Coronary artery (tissue), 2 donors: Measurements from ENCODE around the gene C12orf75.
A peak's percentile ranks its signal among the peaks of the same experiment; 100 is the strongest.
"Not testable (repeated sequence)": the region's sequence is repeated elsewhere in the genome, so short reads cannot be mapped to it uniquely, and the experiment has no call there.

Experiments used
- DNase-seq: peaks from one replicate; pipeline ENCODE4 v3.0.0-alpha.2; 2017; ENCODE audit warnings: low spot score
- H3K27ac ChIP-seq, 2 donors: fragments of 200-600 bp; sonication (generic); one replicate each; pipeline ENCODE4 v1.5.1; 2016 to 2019
- H3K4me3 ChIP-seq: fragments of 200-600 bp; sonication (generic); 2 replicates; pipeline ENCODE4 v1.5.1; 2016; ENCODE audit warnings: mild to moderate bottlenecking, moderate library complexity
- CTCF ChIP-seq: fragments of 200-600 bp; sonication (generic); IDR thresholded peaks from one replicate; pipeline ENCODE4 v1.5.1; 2019; ENCODE audit warnings: antibody characterized with exemption

The C12orf75 gene

GRCh38 chr12:105296116-105297089 lies 34.1 kb upstream of the C12orf75 start:
- no peak for DNase-seq
- Histone ChIP-seq H3K4me3 (no peak overlapping the region), H3K27ac (no peak overlapping the region)
- TF ChIP-seq CTCF = no peak

- no peak overlapping the region for H3K4me3 ChIP-seq
- no peak overlapping the region for H3K27ac ChIP-seq
- TF ChIP-seq CTCF = no peak
- DNase-seq = no peak
These were observed 29.6 kb upstream of the C12orf75 start for GRCh38 chr12:105300883-105301282.

GRCh38 chr12:105301696-105302095 lies 28.8 kb upstream of the C12orf75 start:
- Histone ChIP-seq H3K4me3 (no peak overlapping the region), H3K27ac (no peak overlapping the region)
- no peak for DNase-seq
- TF ChIP-seq CTCF = no peak

- DNase-seq, H3K4me3 ChIP-seq, H3K27ac ChIP-seq: not testable (repeated sequence)
These were observed 27.5 kb upstream of the C12orf75 start for GRCh38 chr12:105302986-105303385.

GRCh38 chr12:105304626-105305025 lies 25.9 kb upstream of the C12orf75 start:
- H3K4me3 ChIP-seq, DNase-seq, H3K27ac ChIP-seq: not testable (repeated sequence)

GRCh38 chr12:105307601-105308314 lies 22.7 kb upstream of the C12orf75 start:
- H3K27ac ChIP-seq = peak overlapping the region in 1 of 2 donors; percentile 54
- DNase-seq, H3K4me3 ChIP-seq: not testable (repeated sequence)

- not testable (repeated sequence) for DNase-seq, H3K4me3 ChIP-seq, H3K27ac ChIP-seq
These were observed 21.7 kb upstream of the C12orf75 start for GRCh38 chr12:105308839-105309238.

GRCh38 chr12:105309384-105309783 lies 21.1 kb upstream of the C12orf75 start:
- not testable (repeated sequence) for H3K4me3 ChIP-seq, H3K27ac ChIP-seq, DNase-seq

GRCh38 chr12:105310476-105311085 lies 19.9 kb upstream of the C12orf75 start:
- H3K4me3 ChIP-seq, DNase-seq, H3K27ac ChIP-seq: not testable (repeated sequence)

GRCh38 chr12:105311936-105312335 lies 18.6 kb upstream of the C12orf75 start:
- H3K4me3 ChIP-seq, H3K27ac ChIP-seq, DNase-seq: not testable (repeated sequence)

GRCh38 chr12:105313755-105314154 lies 16.7 kb upstream of the C12orf75 start:
- not testable (repeated sequence) for DNase-seq, H3K27ac ChIP-seq, H3K4me3 ChIP-seq
